GM21515 (cell line): Measurements from ENCODE around the gene TMEM255B.
"Not testable (repeated sequence)": the region's sequence is repeated elsewhere in the genome, so short reads cannot be mapped to it uniquely, and the experiment has no call there.

Experiments
- ATAC-seq: cut with Tn5 transposase; IDR thresholded peaks from one replicate; pipeline ENCODE4 v1.9.1; 2021; ENCODE audit not compliant: unreplicated experiment

Gene TMEM255B

DNA sequence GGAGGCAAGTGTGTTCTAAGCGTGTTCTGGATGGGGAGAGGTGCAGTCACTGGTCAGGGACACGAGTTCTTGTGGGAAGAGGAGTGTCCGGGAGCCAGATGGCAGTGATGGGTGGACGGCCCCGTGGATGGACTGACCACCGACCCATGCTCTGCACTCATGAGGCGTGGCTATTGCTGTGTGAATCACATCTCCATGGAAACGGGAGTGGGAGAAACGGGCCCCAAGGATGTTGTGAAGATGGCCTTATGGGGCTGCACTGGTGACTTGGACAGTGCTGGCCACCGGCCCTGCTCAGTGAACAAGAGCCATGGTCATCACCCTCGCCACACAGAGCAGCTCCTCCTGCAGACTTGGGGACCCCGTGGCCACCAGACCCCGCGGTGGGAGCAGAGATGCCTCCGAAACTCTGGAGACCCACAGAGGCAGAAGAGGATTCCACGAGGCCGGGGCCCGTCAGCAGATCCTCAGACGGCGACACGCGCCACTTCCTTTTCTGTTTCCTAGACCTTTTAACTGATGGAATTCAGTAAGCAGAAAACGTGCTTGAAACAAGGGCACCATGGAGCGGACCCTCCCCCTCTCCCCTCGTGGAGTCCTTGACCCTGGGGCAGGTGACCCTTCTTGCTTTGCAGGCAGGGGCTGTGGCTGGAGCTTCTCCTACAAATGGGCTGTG lies 57.4 kb downstream of the TMEM255B start:
- ATAC-seq: no peak

DNA sequence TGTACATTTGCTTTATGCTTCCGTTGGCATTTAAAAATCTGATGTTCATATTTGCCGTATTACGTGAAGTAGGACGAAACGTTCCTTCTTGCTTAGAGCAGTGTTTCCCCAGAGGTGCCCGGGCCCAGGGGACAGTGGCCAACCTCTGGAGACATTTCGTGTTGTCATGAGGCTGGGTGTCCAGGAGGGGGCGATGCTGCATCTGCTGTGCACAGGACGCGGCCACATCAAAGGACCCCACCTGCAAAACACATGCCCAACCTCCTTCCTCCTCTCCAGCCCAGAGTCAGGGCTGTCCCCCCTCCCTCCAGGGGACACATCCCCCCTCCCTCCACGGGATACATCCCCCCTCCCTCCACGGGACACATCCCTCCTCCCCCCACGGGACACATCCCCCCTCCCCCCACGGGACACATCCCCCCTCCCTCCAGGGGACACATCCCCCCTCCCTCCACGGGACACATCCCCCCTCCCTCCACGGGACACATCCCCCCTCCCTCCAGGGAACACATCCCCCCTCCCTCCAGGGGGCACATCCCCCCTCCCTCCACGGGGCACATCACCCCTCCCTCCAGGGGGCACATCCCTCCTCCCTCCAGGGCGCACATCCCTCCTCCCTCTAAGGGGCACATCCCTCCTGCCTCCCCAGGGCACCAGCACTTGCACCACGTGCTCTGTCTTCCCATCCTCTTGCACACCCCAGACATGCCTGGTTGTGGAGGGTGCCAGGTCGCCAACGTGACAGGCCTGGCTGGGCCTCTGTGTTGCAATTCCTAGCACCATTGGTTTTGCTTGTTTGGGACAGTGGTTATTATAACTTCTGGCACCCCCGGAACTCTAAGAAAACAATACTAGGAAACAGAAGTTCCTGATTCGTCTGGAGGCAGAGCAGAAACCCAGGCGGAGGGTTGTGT lies 58.2 kb downstream of the TMEM255B start:
- peak; percentile 63 for ATAC-seq

DNA sequence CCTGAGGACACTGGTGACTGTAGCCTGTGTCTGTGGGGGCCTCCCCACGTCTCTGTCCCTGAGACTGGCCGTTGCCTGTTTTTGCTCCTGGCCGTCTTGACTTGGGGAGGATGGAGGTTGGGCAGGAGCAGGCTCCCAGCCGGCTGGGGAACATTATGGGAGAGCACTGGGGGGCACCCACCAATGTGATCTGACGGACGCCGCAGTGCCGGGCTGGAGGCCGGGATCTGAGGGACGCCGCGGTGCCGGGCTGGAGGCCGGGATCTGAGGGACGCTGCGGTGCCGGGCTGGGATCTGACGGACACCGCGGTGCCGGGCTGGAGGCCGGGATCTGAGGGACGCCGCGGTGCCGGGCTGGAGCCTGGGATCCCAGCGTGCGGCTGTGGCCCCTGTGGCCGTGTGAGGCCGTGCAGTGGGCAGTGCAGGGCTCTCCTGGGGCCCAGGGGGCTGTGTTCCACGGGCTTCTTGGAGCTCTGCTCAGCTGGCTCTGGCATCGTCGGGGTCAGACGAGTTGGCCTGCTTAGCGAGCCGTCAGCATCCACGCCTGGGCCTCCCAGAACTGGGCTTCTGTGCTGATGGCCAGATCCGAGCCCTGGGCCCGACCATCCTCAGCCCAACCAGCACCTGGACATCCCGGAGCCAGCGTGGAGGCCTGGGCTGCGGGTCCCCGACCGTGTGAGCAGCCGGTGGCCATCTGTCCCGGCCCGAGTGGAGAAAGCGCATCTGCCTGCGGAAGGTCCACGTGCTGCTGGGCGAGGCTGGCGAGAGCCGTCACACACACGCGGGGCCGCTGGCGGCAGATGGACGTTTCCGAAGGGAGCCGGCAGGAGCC lies 59.0 kb downstream of the TMEM255B start:
- no peak for ATAC-seq

DNA sequence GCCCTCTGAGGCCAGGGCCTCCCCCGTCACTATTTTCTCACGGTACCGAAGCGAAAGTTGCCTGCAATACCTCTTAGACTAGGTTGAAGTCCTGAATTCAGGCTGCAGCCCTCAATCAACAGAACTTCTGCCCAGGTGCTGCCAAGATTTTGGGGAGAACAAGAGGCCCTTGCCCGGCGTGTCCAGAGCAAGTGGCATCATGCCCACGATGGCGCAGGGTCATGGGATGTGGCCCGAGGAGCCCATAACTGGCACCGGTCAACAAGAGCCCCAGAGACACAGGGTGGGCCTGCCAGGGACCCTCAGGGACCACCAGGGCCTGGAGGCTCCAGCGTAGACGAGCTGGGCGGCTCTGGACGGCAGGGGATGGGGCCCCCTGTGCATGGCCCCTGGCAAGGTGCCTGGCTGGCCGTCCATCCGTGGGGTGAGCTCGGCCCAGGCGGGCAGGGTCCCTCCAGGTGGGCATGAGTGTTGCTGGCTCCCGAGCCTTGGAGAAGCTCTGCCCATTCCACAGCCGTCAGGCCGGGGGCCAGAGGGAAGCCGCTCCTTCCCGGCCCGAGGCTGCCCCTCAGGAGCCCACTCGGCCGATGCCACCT lies 59.8 kb downstream of the TMEM255B start:
- ATAC-seq: no peak

DNA sequence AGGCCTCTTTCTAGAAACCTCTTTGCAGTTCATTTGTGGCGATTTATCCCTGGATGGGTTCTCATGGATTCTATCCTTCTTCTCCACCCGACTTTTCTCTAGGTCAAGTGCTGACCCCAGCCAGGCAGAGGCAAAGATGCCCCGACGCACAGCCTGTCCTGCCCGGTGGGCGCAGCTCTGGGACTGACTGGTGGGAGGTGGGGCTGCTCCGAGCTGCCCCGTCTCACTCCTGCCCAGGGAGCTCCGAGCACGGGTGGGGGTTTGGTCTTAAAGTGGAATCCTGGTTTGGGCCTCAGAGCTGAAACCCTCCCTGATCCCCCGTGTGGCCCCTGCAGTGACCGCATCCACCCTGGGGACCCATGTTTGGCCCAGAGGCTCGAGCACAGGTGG lies 60.3 kb downstream of the TMEM255B start:
- ATAC-seq: no peak

DNA sequence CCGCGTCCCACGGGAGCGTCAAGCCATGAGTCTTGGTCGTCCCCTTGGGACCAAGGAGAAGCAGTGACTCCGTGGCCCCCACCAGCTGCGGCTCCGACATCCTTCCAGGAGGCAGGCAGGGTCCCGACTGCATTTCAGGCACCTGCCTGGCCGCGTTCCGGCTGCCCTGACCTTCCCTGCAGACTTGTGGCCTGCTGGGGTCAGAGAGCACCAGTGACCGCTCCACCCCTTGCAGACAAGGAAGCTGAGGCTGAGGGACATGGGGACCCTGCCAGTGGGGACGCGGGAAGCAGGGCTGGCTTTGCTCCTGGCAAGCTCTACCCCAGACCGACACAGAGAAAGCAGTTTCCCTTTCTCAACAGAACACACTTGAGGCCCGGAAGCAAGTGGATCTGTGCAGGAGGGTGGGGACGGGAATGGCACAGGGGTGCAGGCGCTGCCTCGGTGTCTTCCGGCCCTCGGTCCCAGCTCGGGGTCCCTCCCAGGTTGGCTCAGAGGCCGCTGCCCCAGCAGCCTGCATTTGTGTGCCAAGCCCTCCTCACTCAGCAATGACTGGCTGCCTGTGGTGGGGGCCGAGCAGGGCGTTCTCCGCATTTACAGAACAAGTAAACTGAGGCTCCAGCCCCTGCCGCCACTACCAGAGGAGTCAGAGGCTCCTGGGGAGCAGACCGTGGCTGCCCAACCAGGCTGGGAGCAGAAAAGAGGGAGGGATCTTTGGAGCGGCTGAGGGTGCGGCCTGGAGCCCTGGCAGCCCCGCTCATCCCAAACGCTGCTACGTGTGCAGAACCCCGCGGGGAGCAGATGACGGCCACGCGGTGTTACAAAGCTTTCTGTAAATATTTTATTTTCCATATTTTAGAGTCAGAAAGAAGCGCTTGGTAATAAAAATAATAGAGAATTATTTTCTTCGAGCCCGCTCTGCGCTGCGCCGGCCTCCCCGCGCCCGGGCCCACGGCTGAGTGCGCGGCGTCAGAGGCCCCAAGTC lies 61.0 kb downstream of the TMEM255B start:
- no peak for ATAC-seq

DNA sequence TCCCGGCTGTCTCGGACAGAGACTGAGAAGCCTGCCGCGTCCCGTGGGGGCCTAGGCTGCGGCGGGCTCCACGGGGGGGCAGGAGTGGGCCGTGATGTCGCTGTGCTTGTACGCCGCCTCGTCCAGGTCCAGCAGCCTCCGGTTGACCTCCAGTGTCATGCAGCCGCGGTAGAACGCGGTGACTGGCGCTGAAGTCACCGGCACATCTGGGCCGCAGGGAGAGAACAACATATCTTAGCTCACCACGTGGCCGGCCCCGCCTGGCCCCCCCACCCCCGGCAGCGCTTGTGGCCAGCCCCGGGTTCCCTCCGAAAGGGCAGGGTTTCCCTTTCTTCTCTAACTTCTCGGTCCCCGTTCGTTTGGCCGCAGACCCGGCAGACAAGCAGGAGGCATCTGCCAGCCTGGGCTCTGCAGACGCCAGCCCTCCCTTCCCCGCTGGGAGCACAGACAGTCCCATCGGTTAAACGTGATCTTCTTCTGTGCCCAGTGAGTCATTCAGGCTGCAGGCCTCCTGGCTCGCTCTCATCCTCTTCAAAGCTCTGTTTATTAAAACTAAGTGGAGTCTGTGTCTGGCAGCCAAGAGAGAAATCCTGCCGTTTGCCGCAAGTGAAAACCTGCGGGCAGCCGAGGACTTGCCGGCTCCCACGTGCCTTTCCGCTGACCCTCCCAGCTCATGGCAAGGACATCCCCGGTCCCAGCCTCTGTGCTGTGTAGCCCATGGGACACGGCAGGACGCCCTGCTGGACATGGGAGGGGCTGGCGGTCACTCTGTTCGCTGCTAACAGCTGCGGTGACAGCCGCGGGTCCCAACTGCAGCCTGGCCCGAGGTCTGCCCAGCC lies 62.0 kb downstream of the TMEM255B start:
- ATAC-seq: no peak

DNA sequence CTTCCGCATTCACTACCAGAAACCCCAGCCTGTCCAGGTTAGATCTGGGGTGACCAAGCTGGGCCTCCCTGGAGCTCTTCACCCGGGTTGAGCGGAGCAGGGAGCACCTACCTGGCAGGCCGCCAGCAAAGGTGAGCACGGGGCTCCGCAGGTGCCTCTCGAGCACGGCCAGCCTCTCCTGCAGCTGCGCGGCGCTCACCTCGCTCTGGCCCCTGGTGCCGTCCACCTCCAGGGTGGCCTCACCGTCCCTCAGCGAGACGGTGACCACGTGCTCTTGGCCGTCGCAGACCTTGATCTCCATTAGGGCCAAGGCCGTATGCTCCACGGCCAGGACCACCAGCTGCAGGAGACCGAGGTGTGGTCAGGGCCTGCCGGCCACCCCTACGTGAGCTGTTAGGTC lies 62.8 kb downstream of the TMEM255B start:
- no peak for ATAC-seq

DNA sequence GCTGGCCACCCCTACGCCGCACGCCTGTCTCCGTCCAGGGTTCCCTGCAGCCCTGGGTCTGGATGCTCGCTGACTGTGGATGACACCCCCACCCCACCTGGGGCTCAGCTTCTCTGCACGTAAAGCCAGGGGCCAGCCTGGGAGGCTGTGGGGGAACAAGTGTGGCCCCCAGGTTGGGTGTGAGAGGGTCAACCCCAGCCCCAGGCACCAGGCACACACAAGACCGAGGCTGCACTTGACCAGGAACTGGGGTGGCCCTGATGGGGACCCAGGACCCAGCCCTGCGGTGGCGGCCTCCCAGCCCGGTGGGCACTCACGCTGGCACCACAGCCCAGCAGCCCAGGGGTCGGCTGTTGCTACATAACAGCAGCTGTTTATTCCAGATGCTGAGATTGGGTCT lies 63.2 kb downstream of the TMEM255B start:
- ATAC-seq: no peak

DNA sequence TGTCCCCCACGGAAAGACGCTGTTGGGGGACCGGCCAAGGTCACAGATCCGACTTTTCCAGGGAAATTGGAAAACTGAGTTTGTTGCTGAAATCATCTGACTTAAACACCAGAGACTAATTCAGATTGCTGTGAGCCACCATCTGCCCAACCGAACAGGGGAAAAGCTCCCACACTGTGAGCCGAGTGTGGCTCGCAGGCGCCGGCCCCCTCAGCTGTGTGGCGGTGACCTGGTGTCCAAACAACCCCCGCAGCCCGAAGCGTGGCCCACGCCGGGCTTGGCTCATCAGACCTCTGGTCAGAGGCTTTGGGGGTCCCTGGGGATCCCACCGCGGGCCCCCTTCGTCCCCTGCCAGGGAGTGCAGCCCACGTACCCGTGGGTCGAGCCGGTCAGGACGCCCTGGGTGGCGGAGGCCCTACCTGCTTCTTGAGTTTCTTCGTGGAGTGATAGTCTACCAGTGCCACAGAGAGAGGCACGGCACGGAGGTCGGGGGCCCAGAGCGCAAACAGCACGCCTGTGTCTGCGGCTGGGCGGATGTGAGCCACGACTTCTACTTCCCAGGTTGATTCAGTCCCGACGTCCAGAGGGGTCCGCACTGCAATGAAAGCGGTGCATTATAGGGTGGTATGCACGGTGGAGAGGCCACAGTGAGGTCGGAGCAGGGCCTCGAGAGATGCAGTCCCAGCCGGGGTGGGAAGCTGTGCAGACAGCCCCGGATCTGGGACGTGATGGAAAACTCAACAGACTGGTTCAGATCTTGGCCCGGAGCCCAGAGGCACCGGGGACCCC lies 64.1 kb downstream of the TMEM255B start:
- no peak for ATAC-seq

DNA sequence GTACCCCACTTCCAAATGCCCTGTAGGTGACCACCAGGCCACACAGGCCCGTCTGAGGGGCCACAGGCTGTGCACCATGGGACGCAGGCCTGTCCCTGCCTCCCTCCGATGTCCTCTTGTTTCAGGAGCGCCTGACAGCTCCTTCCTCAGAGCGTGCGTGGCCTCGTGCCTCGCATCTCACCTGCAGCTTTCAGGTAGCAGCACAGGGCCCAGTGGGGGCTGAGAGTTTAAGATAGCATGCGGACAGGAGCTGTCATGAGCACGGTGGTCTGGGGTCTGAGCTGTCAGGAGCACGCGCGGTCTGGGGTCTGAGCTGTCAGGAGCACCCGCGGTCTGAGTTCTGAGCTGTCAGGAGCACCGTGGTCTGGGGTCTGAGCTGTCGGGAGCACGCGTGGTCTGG lies 64.7 kb downstream of the TMEM255B start:
- ATAC-seq: no peak

DNA sequence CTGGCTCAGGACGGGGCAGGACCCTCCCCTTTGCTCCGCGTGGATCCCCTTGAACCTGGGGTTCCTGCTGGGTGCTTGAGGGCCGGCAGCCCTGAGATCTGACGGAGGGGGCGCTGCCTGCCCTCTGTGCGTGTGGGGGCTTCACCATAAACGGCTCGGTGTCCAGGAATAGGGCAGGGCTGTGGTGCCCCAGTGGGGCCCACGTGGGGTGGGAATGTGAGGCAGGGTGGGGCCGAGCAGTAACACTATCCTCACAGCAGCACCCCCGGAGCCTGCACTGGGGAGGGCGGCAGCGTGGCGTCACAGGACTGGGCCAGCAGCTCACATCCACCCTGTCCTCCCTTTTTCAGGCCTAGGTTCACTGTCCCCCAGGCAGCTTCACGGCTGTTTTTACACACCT lies 66.8 kb downstream of the TMEM255B start:
- no peak for ATAC-seq

DNA sequence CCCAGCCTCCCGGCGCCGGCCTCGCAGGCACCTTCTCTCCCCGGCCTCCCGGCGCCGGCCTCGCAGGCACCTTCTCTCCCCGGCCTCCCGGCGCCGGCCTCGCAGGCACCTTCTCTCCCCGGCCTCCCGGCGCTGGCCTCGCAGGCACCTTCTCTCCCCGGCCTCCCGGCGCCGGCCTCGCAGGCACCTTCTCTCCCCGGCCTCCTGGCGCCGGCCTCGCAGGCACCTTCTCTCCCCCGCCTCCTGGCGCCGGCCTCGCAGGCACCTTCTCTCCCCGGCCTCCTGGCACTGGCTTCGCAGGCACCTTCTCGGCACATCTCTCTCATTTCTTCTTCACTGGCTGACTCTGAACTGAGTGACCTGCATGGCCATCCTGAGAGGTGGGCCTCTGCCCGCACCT lies 67.4 kb downstream of the TMEM255B start:
- ATAC-seq: not testable (repeated sequence)

DNA sequence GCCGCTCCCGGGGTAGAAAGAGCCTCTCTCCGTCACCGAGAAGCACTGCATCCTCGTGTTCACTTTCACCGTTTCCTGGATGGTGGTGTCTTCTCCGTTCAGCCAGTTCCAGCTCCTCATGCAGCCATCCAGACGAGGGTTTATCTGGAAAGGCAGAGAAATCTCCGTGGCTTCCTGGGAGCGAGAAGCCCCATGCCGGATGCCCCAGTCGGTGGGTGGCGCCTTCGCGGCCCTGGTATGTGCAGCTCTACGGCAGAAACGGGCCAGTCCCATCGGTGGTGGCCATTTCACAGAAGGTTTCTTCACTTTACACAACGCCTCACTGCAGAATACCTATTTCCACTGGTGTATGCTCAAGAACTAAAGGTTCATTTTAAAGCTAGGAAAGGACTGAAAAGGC lies 68.0 kb downstream of the TMEM255B start:
- no peak for ATAC-seq

DNA sequence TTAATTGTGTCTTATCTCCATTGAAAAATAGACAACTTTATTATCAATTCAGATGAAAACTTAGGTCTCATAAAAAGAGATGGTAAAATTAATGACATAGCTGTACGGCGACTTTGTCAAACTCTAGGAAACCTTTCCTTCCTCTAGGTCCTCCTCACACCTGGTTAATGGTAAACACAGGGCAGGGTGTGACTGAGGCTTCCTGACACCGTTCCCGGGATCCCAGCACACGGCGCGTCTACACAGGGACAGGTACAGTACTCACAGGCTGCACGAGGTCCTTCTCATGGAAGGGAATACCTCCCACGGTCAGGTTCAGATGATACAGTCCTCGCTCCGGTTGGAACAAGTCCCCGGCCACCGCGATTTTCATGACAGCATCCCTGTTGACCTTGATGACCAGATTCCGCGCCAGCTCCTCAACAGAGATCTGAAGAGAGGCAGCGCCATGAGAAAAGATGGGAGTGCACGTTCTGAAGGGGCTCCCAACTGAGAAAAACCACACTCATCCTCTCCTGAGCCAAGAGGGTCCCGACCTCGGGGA lies 69.3 kb downstream of the TMEM255B start:
- ATAC-seq: no peak

DNA sequence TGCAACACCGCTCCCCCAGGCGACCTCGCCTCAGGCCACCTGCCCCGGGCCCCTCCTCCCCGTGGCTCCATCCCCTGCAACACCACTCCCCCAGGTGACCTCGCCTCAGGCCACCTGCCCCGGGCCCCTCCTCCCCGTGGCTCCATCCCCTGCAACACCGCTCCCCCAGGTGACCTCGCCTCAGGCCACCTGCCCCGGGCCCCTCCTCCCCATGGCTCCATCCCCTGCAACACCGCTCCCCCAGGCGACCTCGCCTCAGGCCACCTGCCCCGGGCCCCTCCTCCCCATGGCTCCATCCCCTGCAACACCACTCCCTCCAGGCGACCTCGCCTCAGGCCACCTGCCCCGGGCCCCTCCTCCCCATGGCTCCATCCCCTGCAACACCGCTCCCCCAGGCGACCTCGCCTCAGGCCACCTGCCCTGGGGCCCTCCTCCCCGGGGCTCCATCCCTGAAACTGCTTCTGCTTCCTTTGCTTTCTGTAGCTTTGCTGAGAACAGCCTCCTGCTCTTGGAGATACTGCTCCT lies 71.5 kb downstream of the TMEM255B start:
- not testable (repeated sequence) for ATAC-seq

DNA sequence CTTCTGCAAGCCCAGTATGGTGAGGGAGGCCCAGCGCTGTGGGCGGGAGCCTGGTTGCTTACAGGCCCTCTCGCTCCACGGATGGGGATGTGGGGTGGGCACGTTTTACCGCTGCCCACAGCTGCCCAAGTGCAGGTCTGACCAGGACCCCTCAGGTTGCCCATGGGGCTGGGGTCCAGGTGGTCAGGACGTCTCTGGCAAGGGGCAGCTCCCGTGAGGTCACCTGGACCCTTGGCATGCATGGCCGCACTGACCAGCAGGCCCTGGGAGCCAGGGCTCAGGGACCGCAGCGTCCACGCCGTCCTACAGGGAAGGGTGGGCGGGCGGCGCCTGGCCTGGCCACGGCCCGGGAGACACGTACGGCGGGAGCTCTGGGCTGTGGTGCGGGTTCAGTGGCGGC lies 72.0 kb downstream of the TMEM255B start:
- ATAC-seq: no peak

DNA sequence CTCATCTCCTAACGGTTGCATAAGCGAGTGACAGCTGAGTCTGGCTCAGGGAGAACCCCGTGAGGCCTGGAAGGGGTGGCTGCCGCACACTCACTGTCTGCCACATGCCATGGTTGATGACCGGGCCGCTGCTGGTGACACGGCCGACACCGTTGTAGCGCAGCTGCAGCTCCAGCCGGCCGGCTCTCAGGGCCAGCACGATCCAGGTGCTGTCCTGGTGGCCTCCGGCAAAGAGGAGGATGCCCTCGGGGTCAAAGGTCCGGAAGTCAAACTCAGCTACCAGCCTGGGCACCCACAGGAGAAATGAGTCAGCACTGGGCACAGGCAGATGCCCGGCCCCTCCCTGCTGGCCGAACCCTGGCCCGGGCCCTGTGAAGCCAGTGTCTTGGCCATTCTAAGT lies 73.2 kb downstream of the TMEM255B start:
- ATAC-seq: no peak
